Activated CD8-positive, alpha-beta memory T cell treated with anti-CD3 and anti-CD28 coated beads for 1 hour (primary cell): Measurements from ENCODE around the gene FCHSD2.

Experiments
- DNase-seq, 2 donors: peaks; one replicate each; pipeline ENCODE4 v3.0.0-alpha.2; 2020; ENCODE audit warnings: low read depth in 1 of 2; ENCODE audit errors: extremely low read depth in 1 of 2

The FCHSD2 gene

GRCh38 chr11:73172992-73173656, 31.0 kb upstream of the FCHSD2 start:
- no peak for DNase-seq

DNA sequence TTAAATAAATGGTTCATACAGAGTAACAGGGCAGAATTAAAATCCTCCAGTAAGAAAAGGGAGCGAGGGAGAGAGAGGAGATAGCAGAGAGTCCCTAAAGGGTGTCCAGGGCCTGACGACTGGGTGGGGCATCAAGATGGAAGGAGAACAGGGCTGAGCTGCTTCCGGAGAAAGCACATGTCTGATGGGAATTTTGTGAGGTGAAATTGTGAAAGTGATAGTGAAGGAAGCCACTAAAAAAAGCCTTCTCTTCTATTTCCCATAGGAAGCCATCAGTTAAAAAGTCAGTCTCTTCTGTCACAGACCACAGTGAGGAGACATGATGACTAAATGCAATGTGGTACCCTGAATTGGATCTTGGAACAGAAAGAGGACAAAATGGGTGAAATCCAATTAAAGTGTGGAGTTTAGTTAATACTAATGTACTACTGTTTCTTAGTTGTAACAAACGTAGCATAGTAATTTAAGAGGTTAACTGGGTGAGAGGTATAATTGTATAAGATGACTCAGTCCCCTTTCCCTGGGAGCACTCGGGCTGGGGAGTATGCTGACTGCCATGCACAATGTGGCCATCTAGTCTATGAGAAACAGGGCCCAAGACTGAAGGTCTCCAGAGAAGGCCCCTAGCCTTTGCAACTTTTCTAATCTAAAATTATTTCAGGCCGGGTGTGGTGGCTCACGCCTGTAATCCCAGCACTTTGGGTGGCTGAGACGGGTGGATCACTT, 29.5 kb upstream of the FCHSD2 start:
- DNase-seq: no peak

GRCh38 chr11:73170140-73170539, 28.0 kb upstream of the FCHSD2 start:
- DNase-seq: no peak

DNA sequence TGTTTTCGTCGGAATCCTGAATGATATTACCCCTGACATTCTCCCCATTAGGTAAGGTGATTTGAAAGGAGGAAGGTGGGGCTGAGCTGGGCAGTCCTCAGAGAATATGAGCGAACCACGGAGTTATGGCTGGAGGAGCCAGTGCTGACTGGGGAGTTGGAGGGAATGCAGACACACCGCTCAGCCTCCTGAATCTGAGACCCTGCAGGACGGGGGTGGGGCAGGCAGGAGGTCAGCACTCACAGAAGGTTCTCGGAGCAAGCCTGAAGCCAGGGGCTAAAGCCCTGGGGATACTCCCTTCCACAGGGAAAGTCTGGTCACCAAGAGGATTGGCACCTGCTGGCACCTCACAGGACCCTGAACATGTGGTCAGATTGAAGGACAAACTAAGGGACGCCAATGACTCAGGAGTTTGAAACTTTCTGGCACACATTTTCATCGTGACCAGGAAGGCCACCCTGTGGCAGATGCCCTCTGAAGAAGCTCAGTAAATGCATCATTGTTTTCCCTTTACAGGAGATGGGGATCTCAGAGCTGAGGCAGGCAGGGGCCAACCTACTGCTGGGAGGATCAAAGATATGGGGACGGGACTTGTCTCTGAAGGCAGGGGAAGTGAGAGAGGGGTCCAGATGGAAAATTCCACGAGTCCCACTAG, 26.9 kb upstream of the FCHSD2 start:
- DNase-seq: no peak

DNA sequence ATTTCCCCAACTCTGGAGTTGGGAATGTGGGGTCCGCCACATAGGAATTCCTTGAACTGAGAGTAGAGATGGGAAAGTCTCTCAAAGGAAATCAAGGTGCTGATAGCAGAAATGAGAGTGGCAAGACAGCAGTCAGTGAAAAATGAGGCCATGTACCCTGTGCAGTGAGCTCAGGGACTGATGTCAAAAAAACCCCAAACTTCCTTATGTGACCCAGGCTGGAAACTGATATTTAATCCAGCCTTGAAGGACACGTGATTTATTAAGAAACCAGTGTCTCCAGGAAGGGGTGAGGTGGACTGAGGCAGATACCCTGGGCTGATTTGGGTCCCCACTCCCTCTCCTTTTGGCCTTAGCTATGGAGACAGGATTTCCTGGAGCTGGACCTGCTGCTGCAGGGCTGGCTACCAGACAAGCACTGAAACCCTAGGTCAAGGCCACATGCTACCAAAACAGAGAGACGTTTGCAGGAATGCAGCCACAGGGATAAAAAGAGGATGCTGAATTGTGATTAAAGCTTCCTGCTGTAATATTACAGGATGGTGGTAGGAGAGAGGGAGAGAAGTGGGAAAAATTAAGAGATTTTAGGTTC, 25.3 kb upstream of the FCHSD2 start:
- DNase-seq: no peak

- DNase-seq: no peak
Measured at GRCh38 chr11:73164803-73165540, 22.9 kb upstream of the FCHSD2 start.

GRCh38 chr11:73163638-73164174, 21.6 kb upstream of the FCHSD2 start:
- no peak for DNase-seq

- no peak for DNase-seq
Measured at GRCh38 chr11:73162196-73162740, 20.1 kb upstream of the FCHSD2 start.

- no peak for DNase-seq
Measured at GRCh38 chr11:73160005-73160760, 18.1 kb upstream of the FCHSD2 start.

GRCh38 chr11:73159297-73159696, 17.2 kb upstream of the FCHSD2 start:
- no peak for DNase-seq

- no peak for DNase-seq
Measured at GRCh38 chr11:73158356-73159051, 16.4 kb upstream of the FCHSD2 start.

GRCh38 chr11:73157101-73158010, 15.2 kb upstream of the FCHSD2 start:
- DNase-seq: no peak

DNA sequence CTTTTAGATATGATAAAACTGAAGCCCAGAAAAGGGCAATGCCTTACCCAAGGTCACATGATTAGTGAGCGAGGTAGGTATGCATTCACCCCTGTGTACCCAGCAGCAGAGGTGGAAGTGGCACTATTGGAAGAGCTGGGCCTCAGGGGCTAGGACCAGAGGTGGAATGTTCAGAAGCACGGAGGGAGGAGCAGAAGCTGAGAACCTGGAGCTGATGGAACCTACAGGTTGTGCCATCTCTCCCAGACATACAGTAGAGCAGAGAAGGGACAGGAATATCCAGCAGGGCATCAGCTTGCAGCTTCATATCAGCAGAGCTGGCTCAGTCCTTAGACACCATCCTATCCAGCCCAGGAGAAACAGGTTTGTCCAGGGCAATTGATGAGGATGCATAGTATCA, 14.6 kb upstream of the FCHSD2 start:
- no peak for DNase-seq

DNA sequence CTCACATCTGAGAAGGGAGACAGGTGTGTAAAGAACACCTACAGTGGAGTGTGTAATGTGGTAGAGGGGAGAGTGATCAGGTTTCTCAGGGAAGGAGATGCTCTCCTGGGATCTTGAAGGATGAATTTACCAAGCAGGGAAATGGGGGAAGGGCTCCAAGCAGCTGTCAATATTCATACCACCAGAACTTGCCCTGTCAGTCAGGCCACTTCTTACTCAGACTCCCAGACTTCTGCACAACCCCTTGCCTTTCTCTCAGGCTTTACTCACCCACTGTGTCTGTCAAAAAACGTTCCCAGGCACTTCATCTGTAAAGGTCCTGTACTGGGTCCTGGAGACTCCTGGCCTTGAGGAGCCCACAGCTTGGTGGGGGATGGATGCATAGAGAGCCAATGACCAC, 14.0 kb upstream of the FCHSD2 start:
- no peak for DNase-seq

- DNase-seq: no peak
Measured at GRCh38 chr11:73155102-73155501, 13.0 kb upstream of the FCHSD2 start.

DNA sequence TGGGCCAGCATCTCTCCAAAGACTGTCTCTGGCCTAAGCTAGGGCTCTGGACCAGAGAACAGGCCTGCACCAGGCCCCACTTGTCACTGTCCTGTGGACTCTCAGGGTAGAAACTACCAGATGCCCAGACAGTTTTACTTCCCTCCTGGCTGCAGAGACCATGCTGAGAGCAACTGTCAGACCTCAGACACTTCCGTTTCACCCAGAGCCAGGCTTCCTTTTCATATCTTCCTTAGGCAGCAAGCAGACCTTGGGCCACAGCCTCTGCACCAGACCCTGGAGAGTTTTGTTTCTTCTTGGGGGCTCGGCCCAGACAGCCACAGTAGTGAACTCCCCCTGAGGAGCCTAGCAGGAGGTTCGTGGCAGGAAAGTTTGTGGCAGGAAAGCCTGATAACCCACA, 12.1 kb upstream of the FCHSD2 start:
- no peak for DNase-seq

GRCh38 chr11:73152861-73153483, 10.9 kb upstream of the FCHSD2 start:
- DNase-seq: no peak
